GM23338 (cell line): ENCODE measurements around the gene NUAK2. TPM values are rescaled to one million over a fixed set of nuclear protein-coding genes. Genes with fewer than 3 reads are reported as not detected.
A peak's percentile ranks its signal among the peaks of the same experiment; 100 is the strongest.

Experiments used
- ATAC-seq: fragments of 200-7000 bp; cut with Tn5 transposase; 3 replicates; pipeline ENCODE4 v1.9.1; 2020
- DNase-seq: peaks from one replicate; pipeline ENCODE4 v3.0.0-alpha.2; 2015; ENCODE audit warnings: low spot score
- H2AFZ ChIP-seq: fragments of 200-600 bp; sonication (generic); 2 replicates; pipeline ENCODE4 v1.8.0; 2016; ENCODE audit warnings: antibody characterized with exemption, mild to moderate bottlenecking, moderate library complexity
- H3F3A ChIP-seq: fragments of 200-600 bp; sonication (generic); replicated peaks from 2 replicates; pipeline ENCODE4 v1.8.0; 2017; ENCODE audit warnings: antibody characterized with exemption, mixed run types, low read depth
- H3K27ac ChIP-seq: fragments of 200-600 bp; sonication (generic); 2 replicates; pipeline ENCODE4 v1.6.1; 2016; ENCODE audit warnings: low read depth
- H3K27me3 ChIP-seq: fragments of 200-600 bp; sonication (generic); 2 replicates; pipeline ENCODE4 v1.8.0; 2016; ENCODE audit warnings: mild to moderate bottlenecking, mixed run types, moderate library complexity; ENCODE audit not compliant: insufficient read depth
- H3K36me3 ChIP-seq: fragments of 200-600 bp; sonication (generic); 2 replicates; pipeline ENCODE4 v1.8.0; 2016; ENCODE audit warnings: mild to moderate bottlenecking; ENCODE audit not compliant: insufficient read depth
- H3K4me1 ChIP-seq: fragments of 200-600 bp; sonication (generic); 2 replicates; pipeline ENCODE4 v1.8.0; 2016; ENCODE audit warnings: mild to moderate bottlenecking, moderate library complexity; ENCODE audit not compliant: insufficient read depth
- H3K4me2 ChIP-seq: fragments of 200-600 bp; sonication (generic); 2 replicates; pipeline ENCODE4 v1.7.1; 2017; ENCODE audit warnings: mixed run types
- H3K4me3 ChIP-seq: fragments of 200-600 bp; sonication (generic); 2 replicates; pipeline ENCODE4 v1.6.1; 2016; ENCODE audit warnings: mixed run types
- H3K79me2 ChIP-seq: fragments of 200-600 bp; sonication (generic); replicated peaks from 2 replicates; pipeline ENCODE4 v1.8.0; 2017; ENCODE audit warnings: mild to moderate bottlenecking; ENCODE audit not compliant: insufficient read depth
- H3K9me2 ChIP-seq: fragments of 200-600 bp; sonication (generic); 2 replicates; pipeline ENCODE4 v1.8.0; 2017; ENCODE audit not compliant: insufficient read depth
- H4K20me1 ChIP-seq: fragments of 200-600 bp; sonication (generic); replicated peaks from 2 replicates; pipeline ENCODE4 v1.8.0; 2017; ENCODE audit warnings: mild to moderate bottlenecking; ENCODE audit not compliant: insufficient read depth
- H3K27ac Mint-ChIP-seq: 2 replicates; pipeline ENCODE4 v1.8.0; 2020; ENCODE audit warnings: inconsistent platforms, mild to moderate bottlenecking, moderate library complexity, mixed read lengths
- H3K27me3 Mint-ChIP-seq: 3 replicates; pipeline ENCODE4 v1.8.0; 2022; ENCODE audit warnings: low read depth, mild to moderate bottlenecking, moderate library complexity, mixed read lengths, inconsistent platforms; ENCODE audit not compliant: insufficient read depth, poor library complexity
- H3K36me3 Mint-ChIP-seq: 3 replicates; pipeline ENCODE4 v1.8.0; 2021; ENCODE audit warnings: low read depth, mild to moderate bottlenecking, inconsistent platforms, moderate library complexity, mixed read lengths
- H3K4me1 Mint-ChIP-seq: 3 replicates; pipeline ENCODE4 v1.8.0; 2020; ENCODE audit warnings: mild to moderate bottlenecking, inconsistent platforms, mixed read lengths
- H3K4me3 Mint-ChIP-seq: 3 replicates; pipeline ENCODE4 v1.8.0; 2021; ENCODE audit warnings: moderate library complexity, mild to moderate bottlenecking, inconsistent platforms, mixed read lengths
- H3K9me3 Mint-ChIP-seq: 3 replicates; pipeline ENCODE4 v1.8.0; 2020; ENCODE audit warnings: moderate library complexity, mild to moderate bottlenecking, inconsistent platforms, mixed read lengths
- CREB1 ChIP-seq: fragments of 250-450 bp; sonication (Bioruptor Pico); IDR thresholded peaks from 2 replicates; pipeline ENCODE4 v1.5.0; 2020; ENCODE audit warnings: low read depth, mild to moderate bottlenecking, moderate library complexity
- EZH2 ChIP-seq: fragments of 200-600 bp; sonication (generic); IDR thresholded peaks from one replicate; pipeline ENCODE4 v1.8.0; 2017; ENCODE audit warnings: antibody characterized with exemption, mild to moderate bottlenecking, low read depth; ENCODE audit not compliant: unreplicated experiment
- EZH2phosphoT487 ChIP-seq: fragments of 200-600 bp; sonication (generic); IDR thresholded peaks from one replicate; pipeline ENCODE4 v1.8.1; 2018; ENCODE audit warnings: antibody characterized with exemption; ENCODE audit not compliant: unreplicated experiment
- NANOG ChIP-seq: IDR thresholded peaks from 2 replicates; pipeline ENCODE4 v1.6.1; 2016; ENCODE audit warnings: antibody characterized with exemption, borderline replicate concordance
- STAT1 ChIP-seq: IDR thresholded peaks from one replicate; pipeline ENCODE4 v1.6.1; 2016; ENCODE audit warnings: antibody characterized with exemption; ENCODE audit not compliant: unreplicated experiment
- ZNF331 ChIP-seq: fragments of 250-450 bp; sonication (Bioruptor Pico); IDR thresholded peaks from 2 replicates; pipeline ENCODE4 v1.5.0; 2020; ENCODE audit warnings: low read depth, mild to moderate bottlenecking, moderate library complexity
- polyA plus RNA-seq: library from polyadenylated mRNA; unstranded; fragments of >200 nt; fragmentation: Nextera tagmentation; extraction: Ambion mirVana; gene quantifications from 2 replicates; pipeline ENCODE4 v1.2.1, GENCODE V29; 2016
- total RNA-seq: library from RNA; depleted of rRNA; stranded (reverse); fragments of >200 nt; shearing (Covaris generic); gene quantifications from 2 replicates; pipeline ENCODE4 v1.2.3, GENCODE V29; 2014
- TF ChIP-seq, protein P1 (sequence below): fragments of 250-450 bp; sonication (Bioruptor Pico); IDR thresholded peaks from 2 replicates; pipeline ENCODE4 v1.5.0; 2020; ENCODE audit warnings: mild to moderate bottlenecking, moderate library complexity

The NUAK2 gene
- total and polyA plus RNA-seq, 2 experiments from 2014 or later = 7.8 to 15.3 TPM

DNA sequence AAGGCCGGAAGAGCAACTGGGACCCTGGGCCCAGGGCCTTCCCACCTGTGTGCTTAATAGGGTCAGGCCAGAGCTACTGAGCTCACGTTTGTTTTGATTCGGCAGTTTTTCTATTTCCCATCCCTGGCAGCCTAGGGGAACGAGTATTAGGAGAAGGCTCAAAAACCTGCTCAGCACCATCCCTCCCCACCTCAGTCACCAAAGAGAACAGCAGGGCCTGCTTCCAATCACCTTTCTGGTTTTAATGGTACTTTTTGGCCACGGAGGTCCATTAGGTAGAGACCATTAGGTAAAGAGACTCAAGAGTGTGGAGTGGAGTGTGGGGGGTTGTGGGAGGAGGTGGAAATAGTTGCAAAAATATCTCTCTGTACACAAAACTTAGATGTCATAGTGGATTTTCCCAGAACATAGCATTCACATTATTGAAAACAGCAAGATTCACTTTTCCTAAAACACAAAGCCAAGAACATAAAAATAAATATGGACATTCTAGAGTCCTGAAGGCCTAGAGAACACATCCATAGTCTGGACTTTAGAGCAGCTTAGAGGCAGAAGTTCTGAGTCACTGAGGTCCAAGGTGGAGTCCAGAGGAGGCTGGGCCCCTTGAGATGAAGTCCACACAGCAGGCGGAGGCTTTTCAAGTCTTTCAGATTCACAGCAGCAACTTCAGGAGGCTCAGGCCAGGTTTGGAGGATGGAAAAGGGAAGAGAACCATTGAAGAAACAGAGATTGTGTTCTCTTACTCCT lies 19.5 kb downstream of the NUAK2 start (continued):
- TF ChIP-seq, protein P1, sequence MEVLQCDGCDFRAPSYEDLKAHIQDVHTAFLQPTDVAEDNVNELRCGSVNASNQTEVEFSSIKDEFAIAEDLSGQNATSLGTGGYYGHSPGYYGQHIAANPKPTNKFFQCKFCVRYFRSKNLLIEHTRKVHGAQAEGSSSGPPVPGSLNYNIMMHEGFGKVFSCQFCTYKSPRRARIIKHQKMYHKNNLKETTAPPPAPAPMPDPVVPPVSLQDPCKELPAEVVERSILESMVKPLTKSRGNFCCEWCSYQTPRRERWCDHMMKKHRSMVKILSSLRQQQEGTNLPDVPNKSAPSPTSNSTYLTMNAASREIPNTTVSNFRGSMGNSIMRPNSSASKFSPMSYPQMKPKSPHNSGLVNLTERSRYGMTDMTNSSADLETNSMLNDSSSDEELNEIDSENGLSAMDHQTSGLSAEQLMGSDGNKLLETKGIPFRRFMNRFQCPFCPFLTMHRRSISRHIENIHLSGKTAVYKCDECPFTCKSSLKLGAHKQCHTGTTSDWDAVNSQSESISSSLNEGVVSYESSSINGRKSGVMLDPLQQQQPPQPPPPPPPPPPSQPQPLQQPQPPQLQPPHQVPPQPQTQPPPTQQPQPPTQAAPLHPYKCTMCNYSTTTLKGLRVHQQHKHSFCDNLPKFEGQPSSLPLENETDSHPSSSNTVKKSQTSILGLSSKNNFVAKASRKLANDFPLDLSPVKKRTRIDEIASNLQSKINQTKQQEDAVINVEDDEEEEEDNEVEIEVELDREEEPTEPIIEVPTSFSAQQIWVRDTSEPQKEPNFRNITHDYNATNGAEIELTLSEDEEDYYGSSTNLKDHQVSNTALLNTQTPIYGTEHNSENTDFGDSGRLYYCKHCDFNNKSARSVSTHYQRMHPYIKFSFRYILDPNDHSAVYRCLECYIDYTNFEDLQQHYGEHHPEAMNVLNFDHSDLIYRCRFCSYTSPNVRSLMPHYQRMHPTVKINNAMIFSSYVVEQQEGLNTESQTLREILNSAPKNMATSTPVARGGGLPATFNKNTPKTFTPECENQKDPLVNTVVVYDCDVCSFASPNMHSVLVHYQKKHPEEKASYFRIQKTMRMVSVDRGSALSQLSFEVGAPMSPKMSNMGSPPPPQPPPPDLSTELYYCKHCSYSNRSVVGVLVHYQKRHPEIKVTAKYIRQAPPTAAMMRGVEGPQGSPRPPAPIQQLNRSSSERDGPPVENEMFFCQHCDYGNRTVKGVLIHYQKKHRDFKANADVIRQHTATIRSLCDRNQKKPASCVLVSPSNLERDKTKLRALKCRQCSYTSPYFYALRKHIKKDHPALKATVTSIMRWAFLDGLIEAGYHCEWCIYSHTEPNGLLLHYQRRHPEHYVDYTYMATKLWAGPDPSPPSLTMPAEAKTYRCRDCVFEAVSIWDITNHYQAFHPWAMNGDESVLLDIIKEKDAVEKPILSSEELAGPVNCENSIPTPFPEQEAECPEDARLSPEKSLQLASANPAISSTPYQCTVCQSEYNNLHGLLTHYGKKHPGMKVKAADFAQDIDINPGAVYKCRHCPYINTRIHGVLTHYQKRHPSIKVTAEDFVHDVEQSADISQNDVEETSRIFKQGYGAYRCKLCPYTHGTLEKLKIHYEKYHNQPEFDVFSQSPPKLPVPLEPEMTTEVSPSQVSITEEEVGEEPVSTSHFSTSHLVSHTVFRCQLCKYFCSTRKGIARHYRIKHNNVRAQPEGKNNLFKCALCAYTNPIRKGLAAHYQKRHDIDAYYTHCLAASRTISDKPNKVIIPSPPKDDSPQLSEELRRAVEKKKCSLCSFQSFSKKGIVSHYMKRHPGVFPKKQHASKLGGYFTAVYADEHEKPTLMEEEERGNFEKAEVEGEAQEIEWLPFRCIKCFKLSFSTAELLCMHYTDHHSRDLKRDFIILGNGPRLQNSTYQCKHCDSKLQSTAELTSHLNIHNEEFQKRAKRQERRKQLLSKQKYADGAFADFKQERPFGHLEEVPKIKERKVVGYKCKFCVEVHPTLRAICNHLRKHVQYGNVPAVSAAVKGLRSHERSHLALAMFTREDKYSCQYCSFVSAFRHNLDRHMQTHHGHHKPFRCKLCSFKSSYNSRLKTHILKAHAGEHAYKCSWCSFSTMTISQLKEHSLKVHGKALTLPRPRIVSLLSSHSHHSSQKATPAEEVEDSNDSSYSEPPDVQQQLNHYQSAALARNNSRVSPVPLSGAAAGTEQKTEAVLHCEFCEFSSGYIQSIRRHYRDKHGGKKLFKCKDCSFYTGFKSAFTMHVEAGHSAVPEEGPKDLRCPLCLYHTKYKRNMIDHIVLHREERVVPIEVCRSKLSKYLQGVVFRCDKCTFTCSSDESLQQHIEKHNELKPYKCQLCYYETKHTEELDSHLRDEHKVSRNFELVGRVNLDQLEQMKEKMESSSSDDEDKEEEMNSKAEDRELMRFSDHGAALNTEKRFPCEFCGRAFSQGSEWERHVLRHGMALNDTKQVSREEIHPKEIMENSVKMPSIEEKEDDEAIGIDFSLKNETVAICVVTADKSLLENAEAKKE (CRISPR knock-in tag) = no peak
- TF ChIP-seq STAT1 (no peak), EZH2 (no peak), CREB1 (CRISPR knock-in tag) (no peak)

DNA sequence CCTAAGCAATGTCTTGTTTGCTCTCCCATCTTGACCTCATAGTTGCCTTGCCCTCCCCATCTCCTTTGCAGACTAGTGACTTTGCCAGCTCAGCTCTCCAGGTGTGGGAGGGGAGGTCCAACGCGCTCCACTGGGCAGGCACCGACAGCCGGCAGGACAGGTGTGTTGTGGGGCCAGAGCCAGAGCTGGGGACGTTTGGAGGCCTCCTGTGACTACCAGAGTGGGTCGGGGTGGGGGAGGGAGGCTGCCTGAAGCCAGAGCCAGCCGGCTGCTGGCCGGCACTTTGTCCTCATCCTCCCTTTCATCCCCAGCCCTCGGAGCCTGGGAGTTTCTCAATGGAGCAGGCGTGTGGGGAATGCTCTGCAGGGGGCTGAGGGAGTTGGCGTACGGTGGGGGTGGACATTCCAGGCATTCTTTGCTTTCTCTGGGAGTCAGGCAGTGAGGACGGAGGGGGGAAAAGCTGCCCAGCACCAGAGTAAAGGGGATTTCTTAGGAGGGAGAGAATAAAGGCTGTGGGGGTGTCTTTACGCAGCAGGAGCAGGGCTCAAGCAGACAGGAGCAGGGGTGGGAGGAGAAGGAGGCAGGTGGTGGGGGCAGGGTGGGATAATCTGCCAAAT lies 20.2 kb downstream of the NUAK2 start:
- no peak overlapping the region for H2AFZ ChIP-seq
- Mint-ChIP-seq H3K9me3 (no peaks in the 10 kb centered on the region), H3K36me3 (peaks cover 40% of the 10 kb centered on the region), H3K4me1 (peaks cover 50% of the 10 kb centered on the region), H3K4me3 (peak overlapping the region; percentile 57), H3K27me3 (peaks cover 23% of the 10 kb centered on the region), H3K27ac (peak overlapping the region; percentile 100)
- H3K27ac ChIP-seq = peak overlapping the region; percentile 100
- H3K27me3 ChIP-seq = no peaks in the 10 kb centered on the region
- peak overlapping the region; percentile 59 for H3K4me2 ChIP-seq
- peaks cover 13% of the 10 kb centered on the region for H3K36me3 ChIP-seq
- peak overlapping the region; percentile 32 for H3K4me3 ChIP-seq
- peak; percentile 81 for ATAC-seq
- peak; percentile 100 for DNase-seq
- H3K79me2 ChIP-seq = peaks cover 4% of the 10 kb centered on the region; the same call in 1 of the 2 replicates
- no peaks in the 10 kb centered on the region for H4K20me1 ChIP-seq
- peaks cover 34% of the 10 kb centered on the region for H3K4me1 ChIP-seq
- no peaks in the 10 kb centered on the region for H3K9me2 ChIP-seq
- H3F3A ChIP-seq = peaks cover 12% of the 10 kb centered on the region
- TF ChIP-seq EZH2phosphoT487 = no peak
- 0 out of 2 replicates have a peak, but pooled peaks have one; percentile 7 for TF ChIP-seq ZNF331 (CRISPR knock-in tag)
- peak; percentile 50 for TF ChIP-seq CREB1 (CRISPR knock-in tag)
- TF ChIP-seq NANOG = peak; percentile 77
- TF ChIP-seq, protein P1 (CRISPR knock-in tag) = no peak
